ENCODE measurements around the gene PROM2.

The PROM2 gene

GRCh38 chr2:95310216-95310615 lies 36.0 kb downstream of the PROM2 start:
- no peak for DNase-seq

- no peak for DNase-seq
These were observed 36.4 kb downstream of the PROM2 start for GRCh38 chr2:95310651-95311050.

GRCh38 chr2:95311815-95312542 lies 37.7 kb downstream of the PROM2 start:
- DNase-seq: no peak

GRCh38 chr2:95312543-95313201 lies 38.4 kb downstream of the PROM2 start:
- no peak for DNase-seq

- no peak for DNase-seq
These were observed 39.3 kb downstream of the PROM2 start for GRCh38 chr2:95313296-95314131.

- DNase-seq: no peak
These were observed 40.3 kb downstream of the PROM2 start for GRCh38 chr2:95314598-95314963.

- no peak for DNase-seq
These were observed 40.8 kb downstream of the PROM2 start for GRCh38 chr2:95314964-95315611.

- no peak for DNase-seq
These were observed 41.7 kb downstream of the PROM2 start for GRCh38 chr2:95315801-95316411.

- DNase-seq: no peak
These were observed 42.3 kb downstream of the PROM2 start for GRCh38 chr2:95316466-95317122.

- DNase-seq: no peak
These were observed 42.9 kb downstream of the PROM2 start for GRCh38 chr2:95317123-95317500.

GRCh38 chr2:95317665-95318425 lies 43.6 kb downstream of the PROM2 start:
- no peak for DNase-seq

GRCh38 chr2:95318431-95319220 lies 44.4 kb downstream of the PROM2 start:
- no peak for DNase-seq

GRCh38 chr2:95319481-95320343 lies 45.5 kb downstream of the PROM2 start:
- no peak for DNase-seq

- no peak for DNase-seq
These were observed 46.1 kb downstream of the PROM2 start for GRCh38 chr2:95320344-95320712.

- DNase-seq: no peak
These were observed 46.9 kb downstream of the PROM2 start for GRCh38 chr2:95320986-95321767.

- peak; percentile 14 for DNase-seq
These were observed 49.3 kb downstream of the PROM2 start for GRCh38 chr2:95323347-95324155.

- no peak for DNase-seq
These were observed 50.8 kb downstream of the PROM2 start for GRCh38 chr2:95325026-95325425.

Measured in activated CD4-positive, alpha-beta T cell treated with anti-CD3 and anti-CD28 coated beads, Interleukin-10, Interleukin-2, amounts not matched to agents 100 ng/mL and 50 ng/mL, durations not matched to agents 16 hours and 8 hours (primary cell).